K562 (cell line): ENCODE data around the gene NTNG1. TPM values are rescaled to one million over a fixed set of nuclear protein-coding genes. Genes with fewer than 3 reads are reported as not detected.

Experiments
- ATAC-seq: fragments of 200-7000 bp; cut with Tn5 transposase; 3 replicates; pipeline ENCODE4 v1.9.1; 2020; ENCODE audit warnings: moderate library complexity
- BruUV-seq: library from RNA; stranded (reverse); fragments of 400-500 nt; replicated peaks from 2 replicates; lab custom pipeline; 2021; lab: Mats Ljungman, UMichigan
- CTCF ChIA-PET: fragments of 300-600 bp; formaldehyde crosslinking; extraction: SDS; loops from one replicate; lab custom pipeline; 2021; ENCODE audit warnings: low intra/inter-chr PET ratio; lab: Yijun Ruan, JAX
- POLR2A ChIA-PET: fragments of 300-600, 350-650 bp; sonication (Branson Sonifier 250); formaldehyde crosslinking; extraction: SDS; loops from one replicate; lab custom pipeline; 2021; ENCODE audit warnings: antibody characterized with exemption, inconsistent platforms; lab: Yijun Ruan, JAX
- DNase-seq, 4 experiments: peaks; one replicate each; pipeline versions ENCODE4 v3.0.0 to v3.0.0-alpha.2; 2011 to 2018; ENCODE audit warnings: low spot score in 3 of 4, mixed read lengths in 3 of 4; ENCODE audit errors: extremely low read depth in 1 of 4
- FAIRE-seq: peaks from 2 replicates; lab custom pipeline; 2011; peaks lifted over from hg19 to GRCh38; lab: Jason Lieb, UNC
- H2AFZ ChIP-seq: 2 replicates; pipeline ENCODE4 v1.6.0; 2011; ENCODE audit warnings: low read depth, low read length, control low read depth, inconsistent platforms
- H3K27ac ChIP-seq: fragments of 200-600 bp; 3 replicates; pipeline ENCODE4 v1.8.0; 2011; ENCODE audit warnings: low read depth, mild to moderate bottlenecking, control low read depth, inconsistent platforms, low read length, moderate library complexity, mixed read lengths; ENCODE audit errors: extremely low read depth
- H3K27me3 ChIP-seq, 2 experiments: fragments of 300-600 bp in 1 of 2; 2 replicates in 1 of 2; 3 replicates in 1 of 2; pipeline versions ENCODE4 v1.6.0 to v1.8.0; 2011; ENCODE audit warnings: inconsistent platforms in 2 of 2, low read length in 2 of 2, mild to moderate bottlenecking in 1 of 2, mixed read lengths in 1 of 2, moderate library complexity in 1 of 2; ENCODE audit not compliant: control insufficient read depth in 2 of 2, insufficient read depth in 2 of 2
- H3K36me3 ChIP-seq: fragments of 300-600 bp; 3 replicates; pipeline ENCODE4 v1.8.0; 2011; ENCODE audit warnings: mild to moderate bottlenecking, low read length, inconsistent platforms; ENCODE audit not compliant: control insufficient read depth, insufficient read depth
- H3K4me1 ChIP-seq, 2 experiments: fragments of 200-600 bp in 1 of 2; replicated peaks in 1 of 2; 2 replicates in 1 of 2; 3 replicates in 1 of 2; pipeline versions ENCODE4 v1.5.1 to v1.8.0; 2011; ENCODE audit warnings: inconsistent platforms in 2 of 2, low read length in 2 of 2, mild to moderate bottlenecking in 1 of 2, mixed read lengths in 1 of 2, moderate library complexity in 1 of 2; ENCODE audit not compliant: control insufficient read depth in 2 of 2, insufficient read depth in 2 of 2
- H3K4me2 ChIP-seq: 2 replicates; pipeline ENCODE4 v1.6.1; 2011; ENCODE audit warnings: low read length, control low read depth, inconsistent platforms, mixed read lengths; ENCODE audit not compliant: insufficient read depth
- H3K4me3 ChIP-seq: fragments of 200-600 bp; sonication (generic), shearing (Covaris generic); 2 replicates; pipeline ENCODE4 v1.5.1; 2016; ENCODE audit warnings: control low read depth, inconsistent platforms
- H3K79me2 ChIP-seq: fragments of 200-600 bp; 3 replicates; pipeline ENCODE4 v1.8.0; 2011; ENCODE audit warnings: low read length, inconsistent platforms; ENCODE audit not compliant: control insufficient read depth, insufficient read depth
- H3K9ac ChIP-seq, 2 experiments: 2 replicates each; pipeline versions ENCODE4 v1.6.0 to v1.6.1; 2011; ENCODE audit warnings: low read depth in 2 of 2, low read length in 2 of 2, control low read depth in 1 of 2, inconsistent platforms in 1 of 2, mild to moderate bottlenecking in 1 of 2, mixed read lengths in 1 of 2; ENCODE audit not compliant: insufficient read depth in 1 of 2
- H3K9me1 ChIP-seq: one replicate; pipeline ENCODE4 v1.6.0; 2011; ENCODE audit warnings: inconsistent platforms, mild to moderate bottlenecking, low read length, moderate library complexity; ENCODE audit not compliant: control insufficient read depth, insufficient read depth
- H3K9me3 ChIP-seq: replicated peaks from 2 replicates; pipeline ENCODE4 v1.5.1; 2011; ENCODE audit warnings: low read depth, low read length, inconsistent platforms; ENCODE audit not compliant: control insufficient read depth, insufficient read depth
- H4K20me1 ChIP-seq: replicated peaks from 2 replicates; pipeline ENCODE4 v1.6.1; 2011; ENCODE audit warnings: low read length, inconsistent platforms, mixed read lengths; ENCODE audit not compliant: control insufficient read depth, insufficient read depth
- BCL6 ChIP-seq: fragments of 250-450 bp; sonication (Bioruptor Pico); IDR thresholded peaks from 2 replicates; pipeline ENCODE4 v1.4.0; 2020
- BRF1 ChIP-seq: IDR thresholded peaks from 3 replicates; pipeline ENCODE4 v1.6.1; 2011; ENCODE audit warnings: borderline replicate concordance, mild to moderate bottlenecking; ENCODE audit not compliant: insufficient read length; ENCODE audit errors: extremely low read depth
- CEBPB ChIP-seq: fragments of 450-650 bp; IDR thresholded peaks from 2 replicates; pipeline ENCODE4 v1.6.1; 2016; ENCODE audit warnings: missing genetic modification characterization, missing compliant biosample characterization
- HMGXB4 ChIP-seq: sonication (generic); formaldehyde crosslinking; IDR thresholded peaks from 2 replicates; pipeline ENCODE4 v1.8.1; 2023; ENCODE audit warnings: mild to moderate bottlenecking, missing genetic modification reagents
- MAZ ChIP-seq, 2 experiments: fragments of 450-650 bp in 1 of 2; sonication (generic) in 1 of 2; formaldehyde crosslinking; IDR thresholded peaks in 1 of 2; conservative IDR thresholded peaks in 1 of 2; 2 replicates each; pipeline versions ENCODE4 v1.4.0 to v1.5.0; 2020; ENCODE audit warnings: mild to moderate bottlenecking in 1 of 2, missing genetic modification reagents in 1 of 2
- SREBF2 ChIP-seq: sonication (generic); formaldehyde crosslinking; IDR thresholded peaks from 2 replicates; pipeline ENCODE4 v1.4.0; 2020; ENCODE audit warnings: mild to moderate bottlenecking, missing genetic modification reagents
- TAF9B ChIP-seq: fragments of 450-650 bp; IDR thresholded peaks from 2 replicates; pipeline ENCODE4 v1.6.1; 2018; ENCODE audit warnings: mild to moderate bottlenecking; ENCODE audit not compliant: partially characterized antibody
- YY1 ChIP-seq, 3 experiments: IDR thresholded peaks; 2 replicates each; pipeline ENCODE4 v1.6.1; 2011; ENCODE audit warnings: low read length in 2 of 3, mild to moderate bottlenecking in 2 of 3, moderate library complexity in 2 of 3, borderline replicate concordance in 1 of 3, control low read depth in 1 of 3, low read depth in 1 of 3; ENCODE audit not compliant: insufficient read depth in 3 of 3, insufficient replicate concordance in 2 of 3, control insufficient read depth in 1 of 3, insufficient read length in 1 of 3; ENCODE audit errors: extremely low read depth in 1 of 3
- ZKSCAN1 ChIP-seq: fragments of 150-350 bp; IDR thresholded peaks from 2 replicates; pipeline ENCODE4 v1.6.1; 2016; ENCODE audit warnings: low read depth, low read length
- ZNF197 ChIP-seq: fragments of 200-800 bp; sonication (Bioruptor generic); IDR thresholded peaks from 2 replicates; pipeline ENCODE4 v1.6.1; 2016; ENCODE audit warnings: low read depth, missing genetic modification characterization, missing compliant biosample characterization
- ZNF274 ChIP-seq: IDR thresholded peaks from 2 replicates; pipeline ENCODE4 v1.6.1; 2011; ENCODE audit warnings: low read depth, mild to moderate bottlenecking, low read length, moderate library complexity, borderline replicate concordance
- ZSCAN32 ChIP-seq: fragments of 450-650 bp; formaldehyde crosslinking; IDR thresholded peaks from 2 replicates; pipeline ENCODE4 v1.4.0; 2020; ENCODE audit warnings: mild to moderate bottlenecking, moderate library complexity
- WGBS: fragments of 100-300 bp; shearing (Covaris generic); methylation state at CpG from one replicate; pipeline ENCODE4 v1.1.6; 2016; ENCODE audit warnings: low coverage, mixed read lengths; ENCODE audit not compliant: insufficient coverage; ENCODE audit errors: missing lambda C conversion rate; 5-methylcytosine and 5-hydroxymethylcytosine counted together
- in situ Hi-C: fragments of 300-500 bp; cut with MboI; formaldehyde crosslinking; loops from 4 replicates; pipeline ENCODE4 v1.15.0; 2018; ENCODE audit warnings: inconsistent platforms, mixed read lengths
- intact Hi-C: fragments of 100-400 bp; cut with micrococcal nuclease; formaldehyde crosslinking; loops from 2 replicates; pipeline ENCODE4 v1.14.2; 2022
- polyA plus RNA-seq, 8 experiments: library from polyadenylated mRNA; depleted of rRNA in 4 of 8; stranded (reverse) in 5 of 8; unstranded in 3 of 8; fragments of >200 nt; fragmentation: Nextera tagmentation in 2 of 8; fragmentation: Illumina TruSeq in 1 of 8; extraction: Ambion mirVana in 2 of 8; extraction: Trizol in 1 of 8; gene quantifications; 2 replicates each; pipeline versions ENCODE4 v1.2.1 to v1.2.3, GENCODE V29; 2011 to 2014; ENCODE audit warnings: inconsistent platforms in 1 of 8, missing spikeins in 1 of 8
- total RNA-seq, 7 experiments: library from RNA; depleted of rRNA in 6 of 7; stranded (reverse); fragments of >200 nt in 6 of 7; fragmentation: Illumina TruSeq in 2 of 7; extraction: Trizol in 2 of 7; gene quantifications; 2 replicates each; pipeline versions ENCODE4 v1.2.1 to v1.2.3, GENCODE V29; 2011 to 2021; ENCODE audit warnings: low replicate concordance in 1 of 7
- TF ChIP-seq, protein P1 (sequence below), 3 experiments: fragments of 200-800 bp in 1 of 3; fragments of 250-450 bp in 1 of 3; fragments of 450-650 bp in 1 of 3; sonication (Bioruptor Pico) in 1 of 3; sonication (Bioruptor generic) in 1 of 3; formaldehyde crosslinking in 1 of 3; IDR thresholded peaks; 2 replicates each; pipeline versions ENCODE4 v1.6.1 to v1.8.0; 2016 to 2022; ENCODE audit warnings: mild to moderate bottlenecking in 2 of 3, missing genetic modification characterization in 2 of 3, missing compliant biosample characterization in 1 of 3, moderate library complexity in 1 of 3

NTNG1 gene
- total and polyA plus RNA-seq, 9 of the 15 experiments (the other 6 are each of a cell fraction or from before 2014, with no cell fraction given): not detected

GRCh38 chr1:107145637-107146036, 4.8 kb downstream of the NTNG1 start (continued):
- TF ChIP-seq, protein P1, sequence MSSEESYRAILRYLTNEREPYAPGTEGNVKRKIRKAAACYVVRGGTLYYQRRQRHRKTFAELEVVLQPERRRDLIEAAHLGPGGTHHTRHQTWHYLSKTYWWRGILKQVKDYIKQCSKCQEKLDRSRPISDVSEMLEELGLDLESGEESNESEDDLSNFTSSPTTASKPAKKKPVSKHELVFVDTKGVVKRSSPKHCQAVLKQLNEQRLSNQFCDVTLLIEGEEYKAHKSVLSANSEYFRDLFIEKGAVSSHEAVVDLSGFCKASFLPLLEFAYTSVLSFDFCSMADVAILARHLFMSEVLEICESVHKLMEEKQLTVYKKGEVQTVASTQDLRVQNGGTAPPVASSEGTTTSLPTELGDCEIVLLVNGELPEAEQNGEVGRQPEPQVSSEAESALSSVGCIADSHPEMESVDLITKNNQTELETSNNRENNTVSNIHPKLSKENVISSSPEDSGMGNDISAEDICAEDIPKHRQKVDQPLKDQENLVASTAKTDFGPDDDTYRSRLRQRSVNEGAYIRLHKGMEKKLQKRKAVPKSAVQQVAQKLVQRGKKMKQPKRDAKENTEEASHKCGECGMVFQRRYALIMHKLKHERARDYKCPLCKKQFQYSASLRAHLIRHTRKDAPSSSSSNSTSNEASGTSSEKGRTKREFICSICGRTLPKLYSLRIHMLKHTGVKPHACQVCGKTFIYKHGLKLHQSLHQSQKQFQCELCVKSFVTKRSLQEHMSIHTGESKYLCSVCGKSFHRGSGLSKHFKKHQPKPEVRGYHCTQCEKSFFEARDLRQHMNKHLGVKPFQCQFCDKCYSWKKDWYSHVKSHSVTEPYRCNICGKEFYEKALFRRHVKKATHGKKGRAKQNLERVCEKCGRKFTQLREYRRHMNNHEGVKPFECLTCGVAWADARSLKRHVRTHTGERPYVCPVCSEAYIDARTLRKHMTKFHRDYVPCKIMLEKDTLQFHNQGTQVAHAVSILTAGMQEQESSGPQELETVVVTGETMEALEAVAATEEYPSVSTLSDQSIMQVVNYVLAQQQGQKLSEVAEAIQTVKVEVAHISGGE (CRISPR knock-in tag; IDR thresholded peaks at IDR 0.05): peak in 1 of 3 experiments; percentile 17; a peak in 1 of 6 replicates
- TF ChIP-seq, all 486 proteins: peak for 1

GRCh38 chr1:107147843-107148242, 7.0 kb downstream of the NTNG1 start:
- Histone ChIP-seq H3K79me2 (no peaks in the 10 kb centered on the region), H3K9me1 (no peaks in the 10 kb centered on the region), H3K36me3 (no peaks in the 10 kb centered on the region), H3K4me3 (no peak overlapping the region), H2AFZ (no peak overlapping the region), H3K4me1 (no peaks in the 10 kb centered on the region), H3K27me3 (no peaks in the 10 kb centered on the region), H3K9ac (no peak overlapping the region), H4K20me1 (no peaks in the 10 kb centered on the region), H3K27ac (no peak overlapping the region), H3K4me2 (no peak overlapping the region), H3K9me3 (no peaks in the 10 kb centered on the region)
- no peak for DNase-seq
- POLR2A ChIA-PET: interaction anchor here (0.7 kb wide), 1 partner anchor 13 kb away, joined by 4 read pairs; no protein-coding TSS in a partner anchor
- BruUV-seq: no TSS peak
- no peak for ATAC-seq
- intact Hi-C loops (loop anchor here (10.0 kb wide), 1 partner anchor 103 kb away; no protein-coding TSS in a partner anchor), in situ Hi-C loops (no loop called here)
- CTCF ChIA-PET: no interaction called here
- WGBS: 2% methylated on average over 6 of the region's 6 CpGs
- FAIRE-seq: no peak
- TF ChIP-seq ZSCAN32: 0 out of 2 replicates have a peak, but pooled peaks have one; percentile 60
- TF ChIP-seq BRF1: no peak
- TF ChIP-seq CEBPB (tag): peak; percentile 47; the same call in 1 of the 2 replicates
- no peak for TF ChIP-seq ZKSCAN1
- TF ChIP-seq ZNF197 (CRISPR knock-in tag): no peak
- no peak for TF ChIP-seq ZNF274
- no peak for TF ChIP-seq BCL6 (CRISPR knock-in tag)
- TF ChIP-seq HMGXB4 (CRISPR knock-in tag): no peak
- no peak for TF ChIP-seq MAZ (CRISPR knock-in tag; conservative IDR thresholded peaks at IDR 0.05 in 1 of 2, IDR thresholded peaks at IDR 0.05 in 1 of 2)
- TF ChIP-seq SREBF2 (CRISPR knock-in tag): no peak
- TF ChIP-seq TAF9B: no peak
- no peak for TF ChIP-seq YY1 (IDR thresholded peaks at IDR 0.05; ENCODE audit: borderline replicate concordance in 1 of 3, control insufficient read depth in 1 of 3, extremely low read depth in 1 of 3, insufficient read depth in 3 of 3, insufficient read length in 1 of 3, insufficient replicate concordance in 2 of 3, low read depth in 1 of 3, low read length in 2 of 3)
